Fibroblast of villous mesenchyme (primary cell): ENCODE measurements around the gene GOSR2. TPM values are rescaled to one million over a fixed set of nuclear protein-coding genes. Genes with fewer than 3 reads are reported as not detected.
A peak's percentile ranks its signal among the peaks of the same experiment; 100 is the strongest.

Experiments used
- DNase-seq: peaks from one replicate; pipeline ENCODE4 v3.0.0-alpha.2; 2010; ENCODE audit warnings: low read depth
- H3K4me3 ChIP-seq: 2 replicates; pipeline ENCODE4 v1.5.1; 2011; ENCODE audit warnings: low read depth, mild to moderate bottlenecking, low read length
- total RNA-seq: library from RNA; depleted of rRNA; stranded (reverse); fragments of >200 nt; gene quantifications from 2 replicates; pipeline ENCODE4 v1.2.3, GENCODE V29; 2012
- TF ChIP-seq, protein P1 (sequence below): IDR thresholded peaks from 2 replicates; pipeline ENCODE4 v1.5.1; 2012; ENCODE audit warnings: low read depth, mild to moderate bottlenecking, low read length; ENCODE audit not compliant: insufficient read depth

The GOSR2 gene
- total RNA-seq, 1 donor: 65.6 TPM

DNA sequence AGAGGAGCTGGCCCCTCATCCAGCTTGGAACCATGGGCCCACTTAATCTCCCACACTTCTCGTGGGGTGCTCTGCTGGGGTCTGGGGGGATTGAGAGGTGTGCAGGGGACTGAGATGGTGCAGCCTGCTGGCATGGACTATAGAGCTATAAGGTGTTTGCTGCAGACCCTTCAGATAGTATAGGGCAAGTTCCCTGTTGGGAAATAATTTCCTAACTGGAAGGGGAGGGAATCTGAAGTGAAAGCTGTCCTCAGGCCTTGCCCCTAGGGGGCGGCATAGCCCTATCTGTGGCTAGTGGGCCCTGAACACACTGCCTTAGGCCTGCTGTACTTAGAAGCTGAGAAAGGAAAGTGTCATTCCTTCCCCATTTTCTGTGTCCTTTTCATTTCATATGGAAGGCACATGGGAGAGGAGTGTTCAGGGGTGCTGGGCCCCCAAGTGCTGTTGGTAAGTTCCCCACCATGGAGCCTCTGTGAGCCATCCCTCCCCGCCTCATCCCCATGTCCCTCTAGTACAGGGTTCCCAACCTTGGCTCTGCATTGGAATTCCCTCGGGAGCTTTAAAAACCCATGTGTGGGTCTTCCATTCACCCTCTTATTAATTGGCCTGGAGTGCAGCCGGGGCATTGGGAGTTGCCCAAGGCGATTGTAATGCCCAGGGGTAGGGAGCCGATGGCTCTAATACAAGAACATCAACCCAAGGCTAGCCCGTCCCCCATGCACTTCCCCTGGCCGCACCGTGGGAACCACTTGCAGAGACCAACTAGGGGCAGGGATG, 19.7 kb downstream of the GOSR2 start:
- TF ChIP-seq, protein P1, sequence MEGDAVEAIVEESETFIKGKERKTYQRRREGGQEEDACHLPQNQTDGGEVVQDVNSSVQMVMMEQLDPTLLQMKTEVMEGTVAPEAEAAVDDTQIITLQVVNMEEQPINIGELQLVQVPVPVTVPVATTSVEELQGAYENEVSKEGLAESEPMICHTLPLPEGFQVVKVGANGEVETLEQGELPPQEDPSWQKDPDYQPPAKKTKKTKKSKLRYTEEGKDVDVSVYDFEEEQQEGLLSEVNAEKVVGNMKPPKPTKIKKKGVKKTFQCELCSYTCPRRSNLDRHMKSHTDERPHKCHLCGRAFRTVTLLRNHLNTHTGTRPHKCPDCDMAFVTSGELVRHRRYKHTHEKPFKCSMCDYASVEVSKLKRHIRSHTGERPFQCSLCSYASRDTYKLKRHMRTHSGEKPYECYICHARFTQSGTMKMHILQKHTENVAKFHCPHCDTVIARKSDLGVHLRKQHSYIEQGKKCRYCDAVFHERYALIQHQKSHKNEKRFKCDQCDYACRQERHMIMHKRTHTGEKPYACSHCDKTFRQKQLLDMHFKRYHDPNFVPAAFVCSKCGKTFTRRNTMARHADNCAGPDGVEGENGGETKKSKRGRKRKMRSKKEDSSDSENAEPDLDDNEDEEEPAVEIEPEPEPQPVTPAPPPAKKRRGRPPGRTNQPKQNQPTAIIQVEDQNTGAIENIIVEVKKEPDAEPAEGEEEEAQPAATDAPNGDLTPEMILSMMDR: peak; percentile 94
- DNase-seq: peak; percentile 81
- H3K4me3 ChIP-seq: no peak overlapping the region

DNA sequence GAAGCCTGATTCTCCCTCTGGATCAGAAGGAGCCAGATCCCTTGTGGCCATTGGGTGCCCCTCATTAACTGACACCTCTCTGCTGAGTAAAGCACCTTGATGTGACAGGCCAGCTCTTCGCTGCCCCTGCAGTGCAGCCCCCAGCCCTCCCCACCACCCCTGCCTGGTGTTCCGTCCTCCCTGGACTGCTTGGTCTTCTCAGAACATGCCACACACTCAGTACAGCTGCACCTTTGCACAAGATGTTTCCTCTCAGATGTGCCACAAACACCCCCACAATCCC, 20.2 kb downstream of the GOSR2 start:
- TF ChIP-seq, protein P1: no peak
- no peak overlapping the region for H3K4me3 ChIP-seq
- DNase-seq: no peak

DNA sequence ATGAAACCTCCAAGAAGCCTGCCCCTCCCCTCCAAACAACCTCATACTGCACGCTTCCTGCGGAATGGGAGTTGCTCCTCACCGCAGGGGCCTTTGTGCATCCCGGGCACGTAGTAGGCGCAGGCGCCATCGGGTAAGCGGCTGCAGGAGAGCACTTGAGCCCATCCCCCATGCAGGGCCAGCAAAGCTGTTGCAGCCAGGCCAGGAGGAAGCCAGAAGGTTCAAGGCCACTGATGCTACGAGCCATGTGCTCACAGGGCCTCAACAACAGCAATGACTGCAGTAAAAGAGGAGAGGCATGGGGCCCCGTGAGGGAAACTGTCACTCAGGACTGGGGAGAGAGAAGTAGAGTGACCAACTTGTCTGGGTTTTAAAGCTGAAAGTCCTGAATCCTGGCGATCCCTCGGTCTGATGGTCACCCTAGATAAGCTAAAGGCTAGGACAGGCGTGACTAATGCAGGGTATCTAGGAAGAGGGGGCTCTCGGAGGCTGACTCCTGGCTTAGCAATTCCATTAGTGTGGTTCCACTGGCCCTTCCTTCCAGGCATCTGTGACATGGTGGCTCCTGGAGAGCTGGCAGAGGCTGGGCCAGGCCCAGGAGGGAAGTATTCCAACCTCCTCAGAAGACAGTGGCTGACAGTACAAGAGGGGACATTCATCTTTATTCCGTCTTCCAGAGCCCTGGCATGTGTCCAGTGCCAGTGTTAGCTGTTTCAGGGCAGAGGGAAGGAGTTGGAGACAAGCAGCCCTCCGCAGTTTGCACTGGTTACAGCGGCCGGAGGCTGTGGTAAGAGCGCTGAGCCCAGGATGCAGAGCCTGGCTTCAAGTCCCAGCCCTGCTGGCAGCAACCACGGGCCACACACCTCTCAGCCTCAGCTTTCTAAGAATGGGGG, 20.8 kb downstream of the GOSR2 start:
- peak; percentile 51 for DNase-seq
- H3K4me3 ChIP-seq: no peak overlapping the region
- TF ChIP-seq, protein P1: no peak

DNA sequence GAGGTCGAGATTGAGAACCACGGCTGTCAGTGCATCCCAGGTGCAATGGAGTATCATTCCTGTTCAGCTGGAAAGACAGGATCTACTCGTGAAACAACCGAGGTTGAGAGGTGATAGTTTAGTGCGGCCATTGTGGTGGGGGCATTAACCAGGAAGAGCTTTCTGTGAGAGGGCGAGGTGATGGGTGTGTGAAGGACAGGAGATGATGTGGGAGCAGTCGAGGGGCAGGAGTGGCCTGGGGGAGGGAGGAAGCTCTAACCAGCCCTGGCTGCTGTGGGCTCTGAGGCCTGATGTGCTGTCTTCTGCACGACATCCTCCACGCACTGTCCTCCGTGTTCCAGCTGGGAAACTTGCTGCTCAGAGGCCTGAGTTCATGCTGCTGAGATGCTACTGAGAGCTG, 22.0 kb downstream of the GOSR2 start:
- TF ChIP-seq, protein P1: no peak
- no peak overlapping the region for H3K4me3 ChIP-seq
- DNase-seq: no peak

DNA sequence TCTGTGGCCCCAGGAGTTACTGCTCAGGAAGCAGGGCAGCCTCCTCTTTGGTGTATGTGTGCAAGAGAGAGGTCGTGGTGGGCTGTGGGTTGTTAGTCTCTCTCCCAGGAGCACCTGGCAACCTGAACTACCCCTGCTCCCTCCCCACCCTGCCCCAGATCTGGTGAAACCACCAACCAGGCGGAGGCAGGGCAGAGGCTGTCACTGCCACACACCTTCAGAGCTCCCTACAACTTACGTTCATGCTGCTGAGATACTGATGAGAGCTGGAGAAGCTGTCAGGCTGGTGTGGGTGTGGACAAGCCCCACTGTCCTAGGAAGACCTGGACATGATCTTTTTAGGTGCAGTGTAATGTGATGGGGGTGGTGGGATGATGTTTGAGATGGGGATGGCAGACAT, 24.3 kb downstream of the GOSR2 start:
- no peak for DNase-seq
- H3K4me3 ChIP-seq: no peak overlapping the region
- TF ChIP-seq, protein P1: no peak

DNA sequence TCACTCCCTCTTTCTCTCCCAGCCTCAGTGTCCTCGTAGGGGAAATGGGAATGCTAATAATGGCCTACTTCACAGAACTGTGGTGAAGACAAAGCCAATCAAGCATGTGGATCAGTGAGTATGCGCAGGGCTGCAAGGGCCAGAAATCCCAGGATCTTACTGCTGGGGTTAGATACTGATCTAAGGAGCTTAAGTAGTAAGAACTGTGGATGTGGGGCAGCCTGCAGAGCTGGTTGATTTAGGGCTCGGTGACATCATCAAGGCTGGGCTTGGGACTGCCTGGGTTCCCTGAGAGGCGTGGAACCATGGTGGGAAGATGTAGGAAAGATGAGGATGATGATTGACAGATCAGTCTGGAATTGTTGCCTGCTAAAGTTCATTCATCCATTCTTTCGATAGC, 25.6 kb downstream of the GOSR2 start:
- H3K4me3 ChIP-seq: no peak overlapping the region
- TF ChIP-seq, protein P1: no peak
- DNase-seq: no peak
